IgD-negative memory B cell (primary cell): ENCODE data around the gene EQTN. TPM values are rescaled to one million over a fixed set of nuclear protein-coding genes. Genes with fewer than 3 reads are reported as not detected.

ENCODE experiments used
- H3K27ac Mint-ChIP-seq, 3 donors: one replicate each; pipeline ENCODE4 v1.8.0; 2020 to 2022; ENCODE audit warnings: mild to moderate bottlenecking in 3 of 3, mixed read lengths in 3 of 3, moderate library complexity in 1 of 3
- H3K27me3 Mint-ChIP-seq: one replicate; pipeline ENCODE4 v1.8.0; 2021; ENCODE audit warnings: mixed read lengths
- H3K36me3 Mint-ChIP-seq: one replicate; pipeline ENCODE4 v1.8.0; 2020; ENCODE audit warnings: mild to moderate bottlenecking, mixed read lengths
- H3K4me1 Mint-ChIP-seq, 3 donors: one replicate each; pipeline ENCODE4 v1.8.0; 2020 to 2022; ENCODE audit warnings: mixed read lengths in 3 of 3, mild to moderate bottlenecking in 1 of 3
- H3K4me3 Mint-ChIP-seq, 4 donors: one replicate each; pipeline ENCODE4 v1.8.0; 2020 to 2022; ENCODE audit warnings: mild to moderate bottlenecking in 4 of 4, mixed read lengths in 4 of 4, moderate library complexity in 3 of 4
- H3K9me3 Mint-ChIP-seq, 3 donors: one replicate each; pipeline ENCODE4 v1.8.0; 2020 to 2021; ENCODE audit warnings: mixed read lengths in 3 of 3, mild to moderate bottlenecking in 1 of 3
- polyA plus RNA-seq: library from polyadenylated mRNA; unstranded; fragments of 300-500 nt; fragmentation: Illumina TruSeq; gene quantifications from one replicate; pipeline ENCODE4 v1.2.3, GENCODE V29; 2021

Gene EQTN
- 0.35 TPM for polyA plus RNA-seq

DNA sequence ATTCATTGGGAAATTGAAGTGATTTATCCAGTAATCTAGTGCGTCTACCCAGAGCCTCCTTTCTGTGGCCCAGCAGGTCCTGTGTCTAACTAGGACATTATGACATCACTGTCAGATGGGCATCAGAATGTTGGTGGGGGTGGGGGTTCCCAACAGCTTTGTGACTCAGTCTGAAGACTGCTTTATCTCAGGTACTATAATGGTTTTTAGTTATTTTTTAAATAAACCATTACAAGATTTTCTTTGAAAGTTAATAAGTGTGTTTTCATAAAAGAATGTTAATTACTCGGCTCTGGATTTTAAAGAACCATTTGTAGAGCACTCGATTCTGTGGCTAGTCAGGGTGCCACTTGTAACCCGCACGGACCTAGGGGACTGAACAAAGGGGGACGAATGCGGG, at the start of gene EQTN:
Gene EQTN, minus strand, starts transcription at position 101 of the 400 bp plus-strand sequence. Its CDS starts 95 bp downstream, at position 6.
- Mint-ChIP-seq H3K36me3 (peaks cover 1% of the 10 kb centered on the region), H3K27ac (no peak within 1 kb of the TSS)

DNA sequence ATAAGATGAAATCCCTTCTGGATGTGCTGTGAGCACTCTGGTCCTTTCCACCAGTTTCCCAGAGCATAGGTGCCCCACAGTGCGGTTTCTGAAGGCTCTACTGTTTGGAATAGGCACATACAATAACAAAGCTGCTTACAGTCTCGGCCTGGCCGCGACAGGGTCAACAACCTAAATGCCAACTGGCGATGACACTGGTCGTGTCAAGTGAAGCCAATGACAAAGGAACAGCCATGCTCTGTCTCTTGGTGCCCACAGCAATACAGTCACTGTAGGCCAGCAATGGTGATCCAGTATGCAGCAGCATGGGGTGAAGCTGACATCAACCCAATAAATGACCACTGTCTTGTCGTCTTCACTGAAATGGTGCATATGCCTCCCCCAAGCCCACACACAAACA, 47.8 kb upstream of the EQTN start:
- peaks cover 6% of the 10 kb centered on the region for H3K36me3 Mint-ChIP-seq
- H3K4me3 Mint-ChIP-seq = no peak overlapping the region
- H3K27ac Mint-ChIP-seq = no peak overlapping the region
- H3K27me3 Mint-ChIP-seq = no peaks in the 10 kb centered on the region
- H3K9me3 Mint-ChIP-seq = peaks cover 0 to 2% (median 0%) of the 10 kb centered on the region in 3 donors
- peaks cover 12 to 17% (median 16%) of the 10 kb centered on the region in 3 donors for H3K4me1 Mint-ChIP-seq

More for the DNA sequence above, at the start of gene EQTN:
- H3K4me3 Mint-ChIP-seq = no peak within 1 kb of the TSS
- no peaks in the 10 kb centered on the region for H3K4me1 Mint-ChIP-seq
- H3K27me3 Mint-ChIP-seq = no peaks in the 10 kb centered on the region
- H3K9me3 Mint-ChIP-seq = peaks cover 0 to 1% (median 0%) of the 10 kb centered on the region in 3 donors

DNA sequence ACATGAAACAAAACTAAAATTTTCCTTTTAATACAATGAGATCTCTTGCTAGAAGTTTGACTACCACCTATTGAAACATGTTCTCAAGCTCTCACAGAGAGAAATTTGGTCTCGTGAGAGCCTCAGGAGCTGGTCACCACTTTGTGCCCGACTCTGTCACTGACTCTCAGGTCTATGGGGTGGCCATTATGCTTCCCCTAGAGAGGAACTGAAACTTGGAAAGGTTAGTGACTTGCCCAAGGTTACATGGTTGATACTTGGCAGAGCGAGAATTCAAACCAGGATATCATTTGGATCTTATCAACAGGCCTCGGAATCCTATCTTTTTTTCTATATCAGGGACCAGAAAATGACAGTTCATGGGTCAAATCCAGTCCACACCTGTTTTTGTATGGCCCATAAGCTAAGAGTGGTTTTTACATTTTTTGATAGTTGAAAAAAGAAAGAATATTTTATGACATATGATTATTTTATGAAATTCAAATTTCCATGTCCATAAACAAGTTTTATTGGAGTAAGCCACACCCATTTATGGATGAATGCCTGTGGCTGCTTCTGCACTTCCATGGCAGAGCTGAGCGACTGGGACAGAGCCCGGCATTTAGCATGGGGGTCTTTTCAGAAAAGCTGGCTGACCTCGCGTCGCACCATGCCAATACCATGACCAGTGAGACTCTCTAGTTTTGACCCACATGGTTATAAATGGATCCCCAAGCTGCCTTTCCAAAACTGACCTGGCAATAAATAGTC, 44.8 kb upstream of the EQTN start:
- peak overlapping the region in 1 of 3 donors; percentile 64 for H3K27ac Mint-ChIP-seq
- H3K27me3 Mint-ChIP-seq = no peaks in the 10 kb centered on the region
- H3K4me1 Mint-ChIP-seq = peaks cover 7 to 17% (median 9%) of the 10 kb centered on the region in 3 donors

DNA sequence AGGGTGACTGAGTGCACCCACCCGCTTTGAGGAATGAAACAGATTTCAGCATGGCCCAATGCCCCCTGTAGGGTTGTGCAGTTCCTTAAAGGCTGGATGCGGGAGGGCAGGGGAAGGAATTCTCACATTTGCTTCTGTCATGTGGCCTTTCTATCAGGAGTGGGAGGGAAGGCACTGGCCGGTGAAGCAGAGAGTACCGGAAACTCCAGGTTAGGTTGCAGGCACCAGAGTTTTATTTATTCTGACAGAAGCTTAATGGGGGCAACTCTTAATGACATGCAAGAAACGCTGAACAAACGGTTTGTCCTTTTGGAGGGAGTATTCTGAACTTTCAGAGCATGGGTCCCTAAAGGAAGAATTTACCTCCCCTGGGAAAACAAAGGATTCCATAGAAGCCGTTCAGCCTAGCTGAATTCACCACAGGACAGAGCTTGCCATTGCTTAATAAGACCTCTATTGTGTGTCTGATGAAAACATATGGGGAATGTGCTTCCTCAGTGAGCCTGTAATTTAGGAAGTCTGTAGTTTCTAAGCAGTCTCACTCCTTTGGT, 44.1 kb upstream of the EQTN start:
- H3K9me3 Mint-ChIP-seq = peaks cover 0 to 2% (median 0%) of the 10 kb centered on the region in 3 donors
- no peaks in the 10 kb centered on the region for H3K27me3 Mint-ChIP-seq
- no peak overlapping the region for H3K4me3 Mint-ChIP-seq
- peaks cover 3% of the 10 kb centered on the region for H3K36me3 Mint-ChIP-seq
- peaks cover 7 to 17% (median 9%) of the 10 kb centered on the region in 3 donors for H3K4me1 Mint-ChIP-seq
- peak overlapping the region in 1 of 3 donors; percentile 64 for H3K27ac Mint-ChIP-seq

More for the DNA sequence above, 44.8 kb upstream of the EQTN start:
- peaks cover 3% of the 10 kb centered on the region for H3K36me3 Mint-ChIP-seq
- no peak overlapping the region for H3K4me3 Mint-ChIP-seq
- H3K9me3 Mint-ChIP-seq = peaks cover 0 to 2% (median 0%) of the 10 kb centered on the region in 3 donors

DNA sequence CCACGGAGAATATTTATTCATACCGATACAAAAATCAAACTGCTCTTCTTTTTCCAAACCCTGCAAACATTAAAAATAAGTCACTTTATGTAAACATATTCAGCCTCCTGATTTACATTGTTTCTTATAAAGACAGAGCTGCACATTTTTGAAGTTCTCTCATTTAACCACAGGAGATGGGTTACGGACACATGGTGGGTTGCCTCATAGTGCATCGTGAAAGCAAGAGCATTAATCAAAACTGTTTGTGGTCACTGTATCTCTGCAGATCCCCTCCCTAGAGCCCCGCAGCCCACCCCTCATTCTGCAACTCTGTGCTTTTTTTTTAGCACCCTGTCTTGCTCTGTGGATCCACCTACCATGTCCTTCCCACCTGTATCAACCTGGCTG, 43.3 kb upstream of the EQTN start:
- peaks cover 7 to 17% (median 9%) of the 10 kb centered on the region in 3 donors for H3K4me1 Mint-ChIP-seq
- no peaks in the 10 kb centered on the region for H3K27me3 Mint-ChIP-seq
- H3K4me3 Mint-ChIP-seq = peak overlapping the region in 1 of 4 donors; percentile 45
- H3K36me3 Mint-ChIP-seq = peaks cover 4% of the 10 kb centered on the region
- peaks cover 0 to 2% (median 0%) of the 10 kb centered on the region in 3 donors for H3K9me3 Mint-ChIP-seq
- H3K27ac Mint-ChIP-seq = no peak overlapping the region

DNA sequence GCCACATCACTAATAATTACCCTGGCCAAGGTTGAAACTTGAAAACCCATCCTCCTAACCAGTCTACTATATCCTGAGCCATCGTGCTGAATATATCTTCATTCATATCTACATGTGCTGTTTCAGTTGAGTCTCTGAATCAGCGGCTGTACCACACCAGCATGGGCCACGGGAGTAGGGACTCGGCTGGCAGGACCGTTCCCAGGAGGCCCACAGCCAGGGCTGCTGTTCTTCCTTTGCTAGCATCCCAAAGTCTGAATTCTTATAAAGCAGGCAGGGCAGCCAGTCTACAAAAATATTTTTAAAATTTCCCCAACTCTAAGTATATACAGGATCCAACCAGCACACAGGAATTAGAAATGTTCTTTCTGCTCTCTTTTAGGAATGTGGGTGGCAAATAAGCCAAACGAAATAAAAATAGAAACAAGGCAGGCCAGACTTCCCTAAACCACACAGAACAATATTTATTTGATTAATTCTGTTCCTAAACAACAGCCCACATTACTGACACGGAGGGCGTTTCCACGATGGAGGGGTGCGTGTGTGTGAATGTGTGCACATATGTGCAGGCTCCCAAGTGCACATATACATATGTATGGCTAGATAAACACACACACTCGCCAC, 42.8 kb upstream of the EQTN start:
- no peaks in the 10 kb centered on the region for H3K27me3 Mint-ChIP-seq
- peaks cover 0 to 2% (median 0%) of the 10 kb centered on the region in 3 donors for H3K9me3 Mint-ChIP-seq
- peaks cover 7 to 17% (median 9%) of the 10 kb centered on the region in 3 donors for H3K4me1 Mint-ChIP-seq
- no peak overlapping the region for H3K27ac Mint-ChIP-seq
- H3K4me3 Mint-ChIP-seq = peak overlapping the region in 1 of 4 donors; percentile 45
- H3K36me3 Mint-ChIP-seq = peaks cover 4% of the 10 kb centered on the region

DNA sequence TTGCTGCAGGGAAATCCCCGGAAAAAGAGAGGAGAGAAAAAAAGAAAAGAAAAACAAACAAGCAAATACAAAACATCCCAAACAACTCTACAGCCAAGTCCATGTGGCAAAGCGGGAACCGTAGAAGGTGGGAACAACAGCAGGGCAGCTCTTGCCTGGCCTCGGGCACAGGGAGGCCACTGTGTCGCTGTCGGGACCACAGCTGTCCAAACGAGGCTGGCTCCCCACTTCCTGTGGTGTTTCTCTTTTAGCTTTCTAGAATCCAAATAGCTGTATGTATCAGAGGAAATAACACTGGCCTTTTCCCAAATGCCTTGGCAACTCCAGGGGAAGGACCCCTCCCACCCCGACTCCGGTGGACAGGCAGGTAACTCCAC, 41.6 kb upstream of the EQTN start:
- no peak overlapping the region for H3K27ac Mint-ChIP-seq
- H3K4me1 Mint-ChIP-seq = peaks cover 7 to 17% (median 9%) of the 10 kb centered on the region in 3 donors
- no peaks in the 10 kb centered on the region for H3K27me3 Mint-ChIP-seq
- peaks cover 1% of the 10 kb centered on the region for H3K36me3 Mint-ChIP-seq
- no peak overlapping the region for H3K4me3 Mint-ChIP-seq
- H3K9me3 Mint-ChIP-seq = no peaks in the 10 kb centered on the region

DNA sequence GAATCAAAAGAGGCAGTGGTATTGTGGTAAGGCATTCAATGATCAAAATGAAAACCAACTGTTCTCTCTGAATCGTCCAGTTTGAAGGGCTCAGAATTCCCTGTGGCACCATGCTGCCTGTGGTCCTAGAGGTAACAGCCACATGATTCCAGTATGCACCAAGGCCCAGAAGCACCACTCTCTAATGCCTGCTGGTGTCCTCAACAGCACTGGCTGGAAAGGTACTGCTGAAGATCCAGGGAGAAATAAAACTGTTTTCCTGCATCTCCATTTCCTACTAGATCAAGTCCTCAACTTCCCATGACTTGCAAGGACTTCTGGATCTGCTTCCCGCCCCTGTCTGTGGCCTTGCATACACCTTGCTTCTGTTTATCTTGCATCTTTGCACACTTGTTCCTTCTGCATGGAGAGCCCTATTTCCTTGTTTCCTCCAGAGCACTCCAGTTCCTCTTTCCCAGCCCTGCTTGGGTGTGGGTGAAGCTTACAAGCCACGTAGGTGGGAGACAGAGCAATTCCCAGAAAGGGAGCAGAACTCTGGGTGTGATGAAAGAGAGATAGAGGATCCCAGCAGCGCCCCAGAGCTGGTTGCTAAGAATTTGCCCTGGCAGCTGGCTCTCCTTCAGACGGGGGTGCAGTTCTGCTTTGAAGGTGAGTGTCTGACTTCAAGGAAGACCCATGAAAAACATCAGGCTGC, 41.0 kb upstream of the EQTN start:
- H3K4me1 Mint-ChIP-seq = peaks cover 9 to 22% (median 13%) of the 10 kb centered on the region in 3 donors
- H3K36me3 Mint-ChIP-seq = peaks cover 1% of the 10 kb centered on the region
- H3K4me3 Mint-ChIP-seq = no peak overlapping the region
- no peaks in the 10 kb centered on the region for H3K27me3 Mint-ChIP-seq
- H3K27ac Mint-ChIP-seq = no peak overlapping the region
- no peaks in the 10 kb centered on the region for H3K9me3 Mint-ChIP-seq

DNA sequence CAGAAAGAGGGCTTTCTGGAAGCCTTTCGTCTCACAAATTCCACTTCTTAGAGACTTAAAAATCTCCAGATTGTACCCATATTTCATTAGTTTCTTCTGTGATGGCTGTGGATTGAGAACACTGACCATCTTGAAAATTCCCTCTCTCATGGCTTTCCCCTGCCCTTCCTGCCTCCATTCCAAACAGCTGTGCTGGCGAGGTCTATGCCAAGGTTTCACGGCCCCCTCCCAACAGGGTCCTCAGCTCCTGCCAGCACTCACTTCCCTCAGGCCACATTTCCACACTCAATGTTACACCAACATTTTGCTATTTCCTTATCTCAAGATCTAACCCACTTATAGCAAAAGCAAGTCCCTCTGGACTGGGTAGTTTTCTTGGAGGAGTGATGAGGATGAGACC, 40.3 kb upstream of the EQTN start:
- Mint-ChIP-seq H3K27ac (no peak overlapping the region), H3K4me1 (peaks cover 9 to 24% (median 13%) of the 10 kb centered on the region in 3 donors), H3K27me3 (no peaks in the 10 kb centered on the region), H3K9me3 (no peaks in the 10 kb centered on the region), H3K4me3 (no peak overlapping the region), H3K36me3 (peaks cover 1% of the 10 kb centered on the region)

DNA sequence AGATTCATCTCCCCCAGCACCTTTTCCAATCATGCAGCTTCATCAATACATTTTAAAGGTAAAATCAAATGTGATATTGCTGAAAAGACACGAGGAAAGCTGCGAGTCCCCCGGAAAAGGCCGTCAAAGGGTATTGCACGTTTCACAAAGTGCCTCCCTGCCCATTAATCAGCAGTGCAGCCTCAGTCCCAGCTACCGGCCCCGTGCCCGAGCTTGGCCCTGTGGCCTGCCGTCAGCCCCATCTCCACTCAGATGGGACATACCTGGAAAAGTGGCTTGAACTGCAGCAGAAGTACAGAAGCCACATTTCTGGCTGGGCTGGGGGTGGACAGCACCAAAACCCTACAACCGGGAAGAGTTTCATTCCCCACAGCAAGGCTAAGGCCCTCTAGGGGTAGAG, 39.9 kb upstream of the EQTN start:
- no peak overlapping the region for H3K27ac Mint-ChIP-seq

DNA sequence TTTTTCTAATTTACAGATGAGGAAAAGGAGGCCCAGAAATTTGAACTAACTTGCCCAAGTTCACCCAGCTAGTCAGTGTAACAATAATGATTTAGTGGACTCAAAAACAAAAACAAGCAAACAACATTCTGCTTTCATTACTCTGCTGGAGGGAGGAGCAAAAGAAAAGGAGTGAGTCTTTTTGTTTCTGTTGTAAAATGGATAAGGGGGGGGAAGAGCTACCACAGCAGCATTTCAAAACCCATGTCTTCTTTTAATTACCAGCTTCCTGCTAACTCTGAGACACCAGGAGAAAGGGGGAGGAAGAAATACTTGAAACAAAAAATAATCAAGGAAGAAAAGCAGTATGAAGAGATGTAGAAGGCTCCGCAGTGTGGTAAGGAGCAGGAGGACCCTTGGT, 39.2 kb upstream of the EQTN start:
- Mint-ChIP-seq H3K27me3 (no peaks in the 10 kb centered on the region), H3K36me3 (peaks cover 1% of the 10 kb centered on the region), H3K27ac (peak overlapping the region in 2 of 3 donors; percentile 59 to 68), H3K4me1 (peaks cover 4 to 20% (median 10%) of the 10 kb centered on the region in 3 donors), H3K4me3 (no peak overlapping the region), H3K9me3 (no peaks in the 10 kb centered on the region)

More for the DNA sequence above, 39.9 kb upstream of the EQTN start:
- Mint-ChIP-seq H3K4me3 (no peak overlapping the region), H3K36me3 (peaks cover 1% of the 10 kb centered on the region), H3K9me3 (no peaks in the 10 kb centered on the region), H3K27me3 (no peaks in the 10 kb centered on the region), H3K4me1 (peaks cover 9 to 24% (median 13%) of the 10 kb centered on the region in 3 donors)

DNA sequence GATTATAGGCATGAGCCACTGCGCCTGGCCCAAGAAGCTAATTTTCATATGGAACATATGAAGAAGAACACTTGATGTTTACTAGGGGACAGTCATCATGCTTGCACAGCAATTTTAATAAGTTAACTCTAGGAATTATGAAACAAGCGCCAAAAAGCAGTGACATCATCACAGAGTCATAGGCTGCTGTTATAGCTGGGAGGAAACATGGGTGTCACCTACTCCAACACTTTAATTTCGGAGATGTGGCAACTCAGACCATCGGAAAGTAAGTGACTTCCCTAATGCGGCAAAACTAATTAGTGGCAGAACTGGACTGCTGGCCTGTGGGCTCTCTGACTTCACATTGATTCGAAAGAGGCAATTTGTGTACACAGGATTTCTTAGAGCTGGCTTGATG, 38.1 kb upstream of the EQTN start:
- Mint-ChIP-seq H3K4me3 (no peak overlapping the region), H3K36me3 (peaks cover 1% of the 10 kb centered on the region)

DNA sequence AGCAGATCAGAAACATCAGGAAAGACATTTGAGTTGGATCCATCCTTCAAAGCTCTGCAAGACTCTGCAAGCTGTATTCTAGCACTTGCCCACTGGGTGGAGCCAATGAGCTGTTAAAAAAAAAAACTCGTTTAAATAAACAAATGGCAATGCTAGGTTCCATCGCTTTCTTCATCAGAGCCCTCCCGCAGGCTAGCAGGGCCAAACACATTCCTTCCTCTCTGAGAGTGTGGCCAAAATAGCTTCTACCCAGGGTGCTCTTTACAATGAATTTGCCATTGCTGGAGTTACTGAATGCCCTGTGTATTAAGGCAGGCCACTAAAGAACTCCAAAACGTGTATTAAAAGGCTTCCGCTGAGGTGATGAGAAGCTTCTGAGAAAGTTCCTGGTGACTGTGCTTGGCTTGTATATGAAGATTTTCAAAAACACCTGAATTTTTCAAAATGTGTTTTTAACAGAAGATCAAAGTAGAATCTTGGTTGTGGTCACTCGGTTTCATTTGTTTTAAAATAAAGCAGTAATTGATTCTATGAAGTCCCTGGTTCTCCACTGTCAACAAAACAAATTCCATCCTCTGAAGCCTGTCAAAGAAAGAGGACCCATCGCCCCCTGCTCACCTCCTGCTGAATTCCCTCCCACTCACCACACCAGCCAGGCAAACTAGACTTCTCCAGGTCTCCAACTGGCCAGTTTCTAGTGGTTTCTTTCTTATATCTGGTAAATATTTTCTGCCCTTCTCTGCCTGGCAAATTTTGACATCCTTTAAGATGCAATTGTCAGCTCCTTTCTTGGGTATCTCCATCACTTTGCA, 36.5 kb upstream of the EQTN start:
- H3K27ac Mint-ChIP-seq = peak overlapping the region in 1 of 3 donors; percentile 62
- peaks cover 1% of the 10 kb centered on the region for H3K36me3 Mint-ChIP-seq

More for the DNA sequence above, 38.1 kb upstream of the EQTN start:
- no peaks in the 10 kb centered on the region for H3K9me3 Mint-ChIP-seq
- H3K27me3 Mint-ChIP-seq = no peaks in the 10 kb centered on the region
- H3K4me1 Mint-ChIP-seq = peaks cover 4 to 17% (median 9%) of the 10 kb centered on the region in 3 donors
- no peak overlapping the region for H3K27ac Mint-ChIP-seq

DNA sequence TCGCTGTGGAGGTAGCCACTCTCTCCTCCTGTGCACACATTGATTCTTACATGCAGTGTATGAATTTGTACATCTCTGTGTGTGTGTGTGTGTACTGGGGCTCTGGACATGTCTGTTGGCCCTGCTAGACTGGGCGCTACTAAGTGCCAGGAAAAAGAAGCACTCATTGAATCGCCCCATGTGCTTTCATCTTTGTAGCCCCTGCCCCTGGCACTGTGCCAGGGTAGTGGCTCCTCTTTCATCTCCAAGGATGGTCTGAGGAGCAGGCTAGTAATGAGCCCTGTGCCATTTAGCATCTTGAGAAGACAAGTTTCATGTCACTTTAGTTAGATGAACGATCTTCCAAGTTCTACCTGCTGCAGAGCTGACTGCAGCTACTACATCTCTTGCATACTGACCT, 34.4 kb upstream of the EQTN start:
- Mint-ChIP-seq H3K27me3 (no peaks in the 10 kb centered on the region), H3K4me1 (peaks cover 0 to 7% (median 6%) of the 10 kb centered on the region in 3 donors), H3K9me3 (no peaks in the 10 kb centered on the region), H3K27ac (peak overlapping the region in 1 of 3 donors; percentile 38), H3K4me3 (no peak overlapping the region), H3K36me3 (peaks cover 8% of the 10 kb centered on the region)

More for the DNA sequence above, 36.5 kb upstream of the EQTN start:
- Mint-ChIP-seq H3K9me3 (no peaks in the 10 kb centered on the region), H3K4me3 (peak overlapping the region in 1 of 4 donors; percentile 44), H3K4me1 (peaks cover 4 to 11% (median 6%) of the 10 kb centered on the region in 3 donors), H3K27me3 (no peaks in the 10 kb centered on the region)
